Measurements from ENCODE around the gene CFAP20. TPM values are rescaled to one million over a fixed set of nuclear protein-coding genes. Genes with fewer than 3 reads are reported as not detected.

The CFAP20 gene
- total RNA-seq, 1 experiment from 2014 or later, result 58.3 TPM

DNA sequence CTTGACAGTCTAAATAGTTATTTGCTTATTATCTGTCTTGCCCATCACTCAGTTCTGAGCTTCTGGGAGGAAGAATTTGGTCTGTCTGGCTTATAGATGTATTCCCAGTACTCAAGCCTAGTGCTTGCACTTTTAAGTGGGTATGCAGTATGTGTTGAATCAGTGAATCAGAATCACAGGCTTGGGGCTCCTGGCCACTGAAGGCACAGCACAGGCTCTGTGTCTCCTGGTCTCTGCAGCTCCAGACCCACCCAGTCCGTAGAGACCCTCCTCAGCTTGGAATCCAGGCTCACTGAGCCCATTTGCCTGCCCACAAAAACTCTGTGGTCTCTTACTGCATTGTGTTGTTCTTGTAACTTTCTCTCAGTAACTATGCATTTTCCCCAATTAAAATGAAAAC, 19.3 kb upstream of the CFAP20 start:
- BruUV-seq (replicated peaks), result no TSS peak
- ATAC-seq (no peak), DNase-seq (no peak)
- POLR2A ChIA-PET (ENCODE audit: unreplicated experiment), result no interaction called here
- H3K4me1 ChIP-seq (ENCODE audit: insufficient read depth, low read length), result no peaks in the 10 kb centered on the region
- TF ChIP-seq, protein P1, sequence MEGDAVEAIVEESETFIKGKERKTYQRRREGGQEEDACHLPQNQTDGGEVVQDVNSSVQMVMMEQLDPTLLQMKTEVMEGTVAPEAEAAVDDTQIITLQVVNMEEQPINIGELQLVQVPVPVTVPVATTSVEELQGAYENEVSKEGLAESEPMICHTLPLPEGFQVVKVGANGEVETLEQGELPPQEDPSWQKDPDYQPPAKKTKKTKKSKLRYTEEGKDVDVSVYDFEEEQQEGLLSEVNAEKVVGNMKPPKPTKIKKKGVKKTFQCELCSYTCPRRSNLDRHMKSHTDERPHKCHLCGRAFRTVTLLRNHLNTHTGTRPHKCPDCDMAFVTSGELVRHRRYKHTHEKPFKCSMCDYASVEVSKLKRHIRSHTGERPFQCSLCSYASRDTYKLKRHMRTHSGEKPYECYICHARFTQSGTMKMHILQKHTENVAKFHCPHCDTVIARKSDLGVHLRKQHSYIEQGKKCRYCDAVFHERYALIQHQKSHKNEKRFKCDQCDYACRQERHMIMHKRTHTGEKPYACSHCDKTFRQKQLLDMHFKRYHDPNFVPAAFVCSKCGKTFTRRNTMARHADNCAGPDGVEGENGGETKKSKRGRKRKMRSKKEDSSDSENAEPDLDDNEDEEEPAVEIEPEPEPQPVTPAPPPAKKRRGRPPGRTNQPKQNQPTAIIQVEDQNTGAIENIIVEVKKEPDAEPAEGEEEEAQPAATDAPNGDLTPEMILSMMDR (conservative IDR thresholded peaks at IDR 0.05; ENCODE audit: low read depth, low read length), result no peak
- no peak for TF ChIP-seq EZH2 (IDR thresholded peaks at IDR 0.05; ENCODE audit: low read length, unreplicated experiment)
- TF ChIP-seq EZH2phosphoT487 (IDR thresholded peaks at IDR 0.05; ENCODE audit: borderline replicate concordance, low read length), result no peak
- no peaks in the 10 kb centered on the region for H3K36me3 ChIP-seq (ENCODE audit: low read depth, low read length)
- H3K9me2 ChIP-seq (replicated peaks; ENCODE audit: low read length), result no peaks in the 10 kb centered on the region
- H3K4me2 ChIP-seq (ENCODE audit: low read length), result no peak overlapping the region
- intact Hi-C loops (cut with micrococcal nuclease), result no loop called here
- no peak overlapping the region for H3K27ac ChIP-seq (ENCODE audit: low read length)
- no peak overlapping the region for H2AFZ ChIP-seq (ENCODE audit: low read length)
- no peaks in the 10 kb centered on the region for H3K27me3 ChIP-seq (ENCODE audit: low read length)
- no peaks in the 10 kb centered on the region for H4K20me1 ChIP-seq (ENCODE audit: low read length)
- H3K9me3 ChIP-seq (ENCODE audit: low read length), result no peaks in the 10 kb centered on the region
- CTCF ChIA-PET, result no interaction called here
- H3K9ac ChIP-seq (ENCODE audit: low read length), result no peak overlapping the region
- no peaks in the 10 kb centered on the region for H3F3A ChIP-seq (ENCODE audit: low read length, unreplicated experiment)
- H3K4me3 ChIP-seq (ENCODE audit: low read length), result no peak overlapping the region
- no peaks in the 10 kb centered on the region for H3K79me2 ChIP-seq (ENCODE audit: low read length)

DNA sequence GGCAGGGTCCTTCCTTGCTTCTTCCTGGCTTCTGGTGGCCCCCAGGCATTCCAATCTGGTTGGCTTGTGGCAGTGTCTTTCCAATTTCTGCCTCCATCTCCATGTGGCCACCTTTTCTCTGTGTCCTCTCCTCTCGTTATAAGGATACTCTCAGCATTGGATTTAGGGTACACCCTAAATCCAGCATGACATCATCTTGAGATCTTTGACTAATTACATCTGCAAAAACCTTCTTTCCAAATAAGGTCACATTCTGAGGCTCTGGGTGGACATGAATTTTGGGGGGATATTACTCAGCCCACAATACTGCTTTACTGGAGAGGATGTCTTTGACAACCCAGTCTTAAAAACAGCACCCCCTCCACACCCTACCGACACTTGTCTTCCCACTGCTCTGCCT, 18.9 kb upstream of the CFAP20 start:
- ChIA-PET CTCF (no interaction called here), POLR2A (ENCODE audit: unreplicated experiment) (no interaction called here)
- Histone ChIP-seq H3K27me3 (ENCODE audit: low read length) (no peaks in the 10 kb centered on the region), H2AFZ (ENCODE audit: low read length) (no peak overlapping the region), H3K4me2 (ENCODE audit: low read length) (no peak overlapping the region), H4K20me1 (ENCODE audit: low read length) (no peaks in the 10 kb centered on the region), H3K4me3 (ENCODE audit: low read length) (no peak overlapping the region), H3K9me2 (replicated peaks; ENCODE audit: low read length) (no peaks in the 10 kb centered on the region), H3F3A (ENCODE audit: low read length, unreplicated experiment) (no peaks in the 10 kb centered on the region), H3K36me3 (ENCODE audit: low read depth, low read length) (no peaks in the 10 kb centered on the region), H3K79me2 (ENCODE audit: low read length) (no peaks in the 10 kb centered on the region), H3K27ac (ENCODE audit: low read length) (no peak overlapping the region), H3K4me1 (ENCODE audit: insufficient read depth, low read length) (no peaks in the 10 kb centered on the region), H3K9me3 (ENCODE audit: low read length) (no peaks in the 10 kb centered on the region), H3K9ac (ENCODE audit: low read length) (no peak overlapping the region)
- DNase-seq, result no peak
- intact Hi-C loops (cut with micrococcal nuclease), result no loop called here
- no peak for TF ChIP-seq EZH2phosphoT487 (IDR thresholded peaks at IDR 0.05; ENCODE audit: borderline replicate concordance, low read length)
- TF ChIP-seq EZH2 (IDR thresholded peaks at IDR 0.05; ENCODE audit: low read length, unreplicated experiment), result no peak
- TF ChIP-seq, protein P1 (conservative IDR thresholded peaks at IDR 0.05; ENCODE audit: low read depth, low read length), result no peak
- ATAC-seq, result no peak
- BruUV-seq (replicated peaks), result no TSS peak

DNA sequence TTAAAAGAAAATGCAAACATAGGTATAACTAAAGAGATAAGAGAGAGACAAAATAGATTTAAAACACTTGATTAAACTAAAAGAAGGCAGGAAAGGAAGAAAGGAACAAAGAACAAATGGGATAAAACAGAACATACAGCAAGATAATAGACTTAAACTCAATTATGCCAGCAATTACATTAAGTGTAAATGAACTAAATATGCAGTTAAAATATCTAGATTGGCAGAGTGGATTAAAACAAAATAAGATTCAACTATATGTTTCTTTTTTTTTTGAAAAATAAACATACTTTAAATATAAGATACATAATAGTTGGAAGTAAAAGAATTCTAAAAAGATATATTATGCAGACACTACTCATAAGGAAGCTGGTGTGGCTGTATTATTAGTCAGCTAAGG, 9.7 kb upstream of the CFAP20 start:
- POLR2A ChIA-PET (ENCODE audit: unreplicated experiment), result no interaction called here
- ATAC-seq, result no peak
- no TSS peak for BruUV-seq (replicated peaks)
- H4K20me1 ChIP-seq (ENCODE audit: low read length), result no peaks in the 10 kb centered on the region
- TF ChIP-seq EZH2phosphoT487 (IDR thresholded peaks at IDR 0.05; ENCODE audit: borderline replicate concordance, low read length) (no peak), EZH2 (IDR thresholded peaks at IDR 0.05; ENCODE audit: low read length, unreplicated experiment) (no peak)
- TF ChIP-seq, protein P1 (conservative IDR thresholded peaks at IDR 0.05; ENCODE audit: low read depth, low read length), result no peak
- CTCF ChIA-PET, result no interaction called here
- no peaks in the 10 kb centered on the region for H3K9me2 ChIP-seq (replicated peaks; ENCODE audit: low read length)
- H3K4me3 ChIP-seq (ENCODE audit: low read length), result no peak overlapping the region
- no peaks in the 10 kb centered on the region for H3K4me1 ChIP-seq (ENCODE audit: insufficient read depth, low read length)
- H3F3A ChIP-seq (ENCODE audit: low read length, unreplicated experiment), result no peaks in the 10 kb centered on the region
- intact Hi-C loops (cut with micrococcal nuclease), result no loop called here
- no peak for DNase-seq
- no peaks in the 10 kb centered on the region for H3K9me3 ChIP-seq (ENCODE audit: low read length)
- no peaks in the 10 kb centered on the region for H3K27me3 ChIP-seq (ENCODE audit: low read length)
- H3K36me3 ChIP-seq (ENCODE audit: low read depth, low read length), result no peaks in the 10 kb centered on the region
- no peak overlapping the region for H3K9ac ChIP-seq (ENCODE audit: low read length)
- no peaks in the 10 kb centered on the region for H3K79me2 ChIP-seq (ENCODE audit: low read length)
- no peak overlapping the region for H3K4me2 ChIP-seq (ENCODE audit: low read length)
- no peak overlapping the region for H3K27ac ChIP-seq (ENCODE audit: low read length)
- no peak overlapping the region for H2AFZ ChIP-seq (ENCODE audit: low read length)
